GM19099 (cell line): ENCODE data around the gene STRN4.

ENCODE experiments used
- POLR2A ChIP-seq: IDR thresholded peaks from 3 replicates; pipeline ENCODE4 v1.6.1; 2011; ENCODE audit warnings: low read depth; ENCODE audit not compliant: insufficient read length; ENCODE audit errors: extremely low read depth

The STRN4 gene

DNA sequence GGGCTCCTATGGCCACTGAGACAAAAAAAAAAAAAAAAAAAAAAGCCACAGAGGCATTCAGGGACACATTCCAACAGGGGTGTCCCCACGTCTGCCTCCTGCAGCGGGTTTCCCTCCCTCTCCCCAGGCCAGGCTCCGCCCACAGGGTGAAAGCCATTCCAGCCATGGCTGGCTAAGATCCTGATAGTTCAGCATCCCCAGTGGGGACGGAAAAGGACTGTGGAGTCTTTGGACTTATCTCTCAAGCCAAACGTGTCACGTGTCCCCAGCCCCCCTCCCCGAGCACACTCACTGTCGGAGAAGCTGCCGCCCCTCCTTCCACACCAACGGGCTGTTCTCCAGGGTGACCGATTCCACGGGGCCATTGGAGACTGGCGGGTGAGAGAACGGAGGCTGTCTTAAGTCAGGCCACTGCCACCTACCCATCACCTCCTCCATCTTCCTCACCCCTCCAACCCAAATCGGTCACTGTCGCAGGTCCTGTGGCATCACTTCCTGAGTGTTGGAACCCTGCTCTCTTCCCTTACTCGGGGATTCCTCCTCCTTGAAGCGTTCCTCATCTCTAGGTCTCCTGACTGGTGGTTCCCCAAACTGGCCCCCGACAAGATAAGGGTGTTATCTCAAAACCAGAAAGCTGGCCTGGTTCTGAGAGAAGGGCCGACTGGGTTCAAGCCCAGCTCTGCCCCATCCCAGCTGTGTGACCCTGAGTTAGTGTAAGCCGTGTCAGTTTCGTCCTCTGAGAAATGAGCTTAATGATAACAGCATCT is 9.5 kb downstream of the STRN4 start:
- TF ChIP-seq POLR2A: no peak

DNA sequence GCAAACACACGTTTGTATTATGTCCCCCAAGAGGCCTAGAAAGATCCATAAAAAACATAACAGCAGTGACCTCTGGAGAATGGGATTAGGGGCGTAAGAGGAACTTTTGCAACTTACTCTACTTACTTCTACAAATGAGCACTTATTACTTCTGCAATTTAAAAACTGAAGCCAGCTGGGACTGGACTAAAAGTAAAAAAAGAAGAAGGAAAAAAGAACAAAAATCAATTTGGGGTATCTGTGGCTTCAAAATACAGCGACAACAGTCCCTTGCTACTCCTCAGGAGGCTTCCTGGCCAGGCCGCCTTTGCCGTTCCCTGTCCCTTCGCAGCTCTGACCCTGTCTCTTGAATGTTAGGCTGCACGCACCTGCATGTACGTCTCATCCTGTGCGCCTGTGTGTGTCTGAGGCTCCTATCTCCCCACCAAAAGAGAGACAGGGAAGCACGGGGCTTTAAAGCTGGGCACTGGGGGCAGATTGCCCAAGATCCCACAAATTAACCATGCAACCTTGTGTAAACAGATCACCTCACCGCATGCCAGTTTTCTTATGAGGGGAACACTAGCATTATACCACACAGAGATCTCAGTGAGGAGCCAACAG is 12.5 kb downstream of the STRN4 start:
- TF ChIP-seq POLR2A: no peak

DNA sequence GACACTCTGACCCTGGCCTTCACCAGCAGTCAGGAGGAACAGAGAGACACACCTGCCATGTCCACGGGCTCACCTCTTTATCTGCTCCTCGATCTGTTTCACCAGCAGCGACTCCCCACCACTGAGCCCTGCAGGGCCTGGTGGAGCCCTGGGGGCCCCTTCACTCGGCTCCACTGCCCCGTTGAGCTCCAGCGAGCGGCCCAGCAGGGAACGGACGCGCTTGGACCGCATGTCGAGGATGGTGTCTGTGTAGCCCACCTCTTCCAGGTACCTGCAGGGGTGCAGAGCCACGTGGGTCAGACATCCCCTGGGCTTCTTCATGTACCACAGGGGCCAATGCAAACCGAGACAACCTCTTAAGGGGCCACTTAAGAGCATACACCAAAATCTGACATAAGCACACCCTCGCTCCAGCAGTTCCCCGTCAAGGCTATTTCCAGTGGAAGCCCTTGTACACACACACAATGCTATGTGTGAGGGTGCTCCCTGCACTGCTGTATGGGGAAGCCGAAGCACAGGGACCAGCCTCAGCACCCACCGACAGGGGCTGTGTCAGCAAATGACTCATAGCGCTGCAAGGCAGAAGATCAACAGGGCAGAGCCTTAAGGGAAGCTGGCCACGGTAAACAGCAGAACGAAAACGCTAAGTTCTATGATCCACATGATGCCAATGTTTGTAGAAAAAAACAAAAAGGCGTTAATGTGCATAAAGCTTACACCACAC is 13.1 kb downstream of the STRN4 start:
- no peak for TF ChIP-seq POLR2A

DNA sequence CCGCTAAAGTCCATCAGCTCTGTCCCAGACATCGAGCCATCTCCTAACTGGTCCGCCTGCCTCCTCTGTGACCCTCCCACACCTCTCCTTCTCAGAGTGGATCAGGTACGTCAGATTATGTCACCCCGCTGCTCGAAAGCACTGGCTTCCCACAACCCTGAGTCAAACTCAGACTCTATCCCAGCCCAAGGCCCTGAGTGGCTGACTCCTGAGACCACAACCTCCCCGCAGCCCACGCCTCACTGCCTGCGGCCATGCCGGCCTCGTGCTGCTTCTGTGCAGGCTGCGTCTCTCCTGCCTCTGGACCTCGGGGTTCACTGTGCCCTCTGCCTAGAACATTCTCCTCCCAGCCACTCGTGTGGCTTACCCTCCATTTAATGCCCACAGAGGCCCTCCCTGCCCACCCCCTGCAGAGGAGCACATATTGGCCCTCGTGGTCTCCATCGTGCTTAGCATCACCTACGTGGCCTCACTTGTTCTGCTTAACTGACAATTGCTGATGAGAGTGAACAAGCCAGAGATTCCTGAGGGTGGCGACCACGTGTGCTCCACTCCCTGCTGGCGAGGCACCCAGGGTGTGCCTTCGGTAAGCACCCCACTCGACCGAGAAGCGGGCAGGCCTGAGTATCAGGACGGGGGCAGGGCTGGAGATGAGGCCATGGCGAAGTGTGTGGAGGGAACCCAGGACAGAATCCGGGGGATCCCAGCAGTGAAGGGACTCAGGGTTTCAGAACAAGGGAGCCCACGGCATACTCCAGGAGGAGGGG is 13.9 kb downstream of the STRN4 start:
- no peak for TF ChIP-seq POLR2A

DNA sequence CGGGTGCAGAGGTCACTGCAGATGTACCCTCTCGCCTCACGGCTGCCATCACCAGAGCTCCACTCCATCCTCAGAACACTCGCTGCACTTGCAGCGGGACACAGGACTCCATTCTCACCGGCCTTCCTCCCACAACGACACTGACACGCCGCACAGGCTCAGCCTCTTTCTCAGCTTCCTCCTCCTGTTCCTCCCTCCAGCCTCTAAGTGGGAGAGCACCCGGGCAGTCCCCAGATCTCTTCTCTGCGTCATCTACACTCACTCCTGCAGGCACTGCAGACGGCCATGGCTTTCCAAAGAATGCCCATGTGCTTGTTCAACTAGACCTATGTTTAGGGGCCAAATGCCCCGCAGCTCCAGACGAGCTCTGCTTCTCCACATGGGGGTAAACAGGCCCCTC is 14.7 kb downstream of the STRN4 start:
- TF ChIP-seq POLR2A: no peak

DNA sequence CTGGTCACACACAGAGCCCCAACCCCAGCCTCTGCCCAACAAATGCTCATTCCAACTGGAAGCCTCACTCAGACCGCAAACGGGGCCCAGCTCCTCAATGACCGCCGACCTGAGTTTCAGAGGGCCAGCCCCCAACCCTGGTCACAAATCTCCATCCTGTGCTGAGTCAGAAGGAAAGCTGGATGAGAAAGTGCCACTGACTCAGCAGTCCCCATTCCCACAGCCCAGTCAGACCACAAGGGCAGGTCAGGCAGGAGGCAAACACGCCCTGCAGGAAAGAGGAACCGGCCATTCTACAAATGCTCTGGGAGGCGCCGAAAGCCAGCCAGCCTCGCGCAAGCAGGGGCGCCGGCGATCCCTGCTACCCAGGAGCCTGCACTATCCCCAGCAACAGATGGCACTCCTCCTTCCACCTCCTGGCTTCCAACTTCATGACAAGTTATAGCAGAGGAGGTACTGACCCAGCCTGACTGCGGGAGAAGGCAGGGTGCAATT is 15.2 kb downstream of the STRN4 start:
- no peak for TF ChIP-seq POLR2A

DNA sequence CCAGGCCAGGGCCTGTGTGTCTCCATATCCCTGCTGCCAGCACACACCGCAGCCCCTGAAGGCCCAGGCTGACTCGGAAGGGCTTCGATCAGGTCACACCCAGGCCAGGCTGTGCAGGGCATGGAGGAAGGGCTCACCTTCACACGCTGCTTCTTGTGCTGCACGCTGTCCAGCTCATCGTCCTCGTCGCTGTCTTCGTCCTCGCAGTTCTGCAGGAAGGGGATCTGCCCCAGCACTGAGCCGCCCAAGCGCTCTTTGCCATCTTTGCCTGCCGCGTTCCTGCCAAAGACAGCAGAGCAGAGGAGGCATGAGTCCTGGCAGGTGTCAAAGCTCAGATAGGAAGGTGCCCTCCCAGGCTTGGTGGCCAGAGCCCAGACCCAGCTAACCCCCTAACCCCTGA is 15.7 kb downstream of the STRN4 start:
- no peak for TF ChIP-seq POLR2A

DNA sequence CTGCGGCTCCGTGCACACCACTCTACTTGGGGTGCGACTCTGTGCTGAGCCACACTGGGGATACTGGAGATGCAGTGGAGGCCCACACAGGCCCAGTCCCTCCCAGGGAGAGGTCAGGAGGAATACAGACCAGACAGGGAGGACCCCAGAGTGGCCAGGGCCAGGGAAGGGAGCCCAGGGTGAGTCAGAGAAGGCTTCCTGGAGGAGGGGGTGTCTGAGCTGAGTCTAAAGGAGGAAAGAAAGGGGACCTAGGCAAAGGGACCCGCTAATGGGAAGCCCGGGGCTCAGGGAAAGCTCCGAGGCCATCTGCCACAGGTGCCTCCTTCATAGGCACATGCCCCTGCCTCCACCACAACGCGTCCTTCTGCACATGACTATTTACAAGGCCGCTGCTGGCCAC is 16.1 kb downstream of the STRN4 start:
- no peak for TF ChIP-seq POLR2A

DNA sequence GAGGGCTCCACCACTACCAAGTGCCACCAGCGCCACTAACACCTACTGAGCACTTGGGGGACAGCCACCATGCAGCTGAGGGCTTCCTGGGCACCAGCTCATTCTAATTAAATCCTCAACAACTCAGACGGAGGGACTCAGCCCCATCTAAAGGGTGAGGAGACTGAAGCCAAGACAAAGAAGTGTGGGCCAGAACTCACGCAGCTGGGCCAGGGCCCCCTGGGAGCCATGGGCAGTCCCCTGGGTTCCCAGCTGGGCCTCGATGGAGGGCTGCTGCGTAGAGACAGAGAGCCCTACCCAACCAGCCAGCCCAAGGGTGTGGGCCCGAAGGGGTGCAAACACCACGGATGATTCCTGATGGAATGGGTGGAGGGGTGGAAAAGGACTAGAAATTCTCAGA is 16.6 kb downstream of the STRN4 start:
- TF ChIP-seq POLR2A: no peak

DNA sequence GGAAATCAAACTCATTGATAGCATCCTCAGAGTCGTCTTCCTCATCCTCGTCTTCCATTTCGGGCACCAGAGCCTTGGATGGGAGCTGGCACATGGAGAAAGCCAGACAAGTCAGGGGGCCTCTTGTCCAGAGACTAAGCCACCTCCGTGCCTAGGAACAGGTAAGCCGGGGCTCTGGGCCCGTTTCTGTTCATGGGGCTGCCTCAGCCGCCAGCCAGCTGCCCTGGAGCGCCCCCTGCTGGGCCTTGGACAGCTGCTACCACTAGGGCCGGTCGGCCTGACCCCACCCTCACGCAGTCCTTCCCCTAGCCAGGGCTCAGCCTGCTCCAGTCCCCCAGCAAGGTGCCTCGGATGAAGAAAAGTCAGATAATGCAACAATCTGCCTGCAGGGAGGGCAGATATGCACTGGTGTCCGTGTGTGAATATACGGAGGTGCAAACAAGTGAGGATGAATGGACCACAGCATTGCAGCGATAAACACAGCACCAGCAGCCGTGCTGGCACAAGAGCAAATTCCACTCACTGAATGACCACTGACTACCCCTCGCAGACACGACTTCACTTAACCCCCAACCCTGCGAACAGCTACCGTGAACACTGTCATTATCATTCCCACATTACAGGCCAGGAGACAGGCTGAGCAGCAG is 17.4 kb downstream of the STRN4 start:
- TF ChIP-seq POLR2A: no peak

DNA sequence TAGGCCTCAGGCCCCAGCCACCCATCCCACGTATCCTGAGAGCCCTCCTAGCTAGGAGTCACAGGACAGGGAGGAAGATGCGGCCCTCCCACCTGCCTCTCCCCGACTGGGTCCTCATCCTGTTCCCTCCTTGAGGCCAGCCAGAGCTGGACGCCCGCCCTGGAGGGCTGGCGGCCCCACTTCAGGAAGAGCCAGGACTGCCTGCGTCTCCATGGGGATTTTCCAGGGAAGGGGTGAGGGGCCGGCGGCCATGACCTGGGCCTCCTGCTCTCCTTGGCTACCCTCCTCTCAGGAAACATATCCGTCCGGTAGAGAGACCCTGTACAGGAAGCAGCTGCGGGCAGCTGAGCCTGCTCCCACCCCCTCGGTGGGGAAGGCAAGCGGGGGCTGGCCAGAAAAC is 18.0 kb downstream of the STRN4 start:
- TF ChIP-seq POLR2A: no peak

DNA sequence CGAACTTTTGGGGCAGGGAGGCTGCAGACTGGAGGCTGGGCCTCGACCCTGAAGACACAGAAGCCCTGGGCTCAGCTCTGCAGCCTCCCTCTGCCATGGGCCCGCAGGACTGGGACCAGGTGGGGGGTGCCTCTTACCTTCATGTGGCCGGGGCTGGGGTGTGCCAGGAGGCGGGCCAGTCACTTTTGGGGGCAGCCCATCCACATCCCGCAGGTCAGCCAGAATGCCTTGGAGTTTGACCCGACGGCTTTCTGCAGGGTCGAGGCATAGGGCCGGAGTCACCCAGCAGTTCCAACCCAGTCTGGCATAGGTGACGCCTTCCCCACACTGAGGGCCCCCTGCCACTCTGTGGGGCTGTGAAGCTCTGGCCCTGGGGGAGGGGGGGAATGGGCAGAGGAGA is 18.5 kb downstream of the STRN4 start:
- no peak for TF ChIP-seq POLR2A

DNA sequence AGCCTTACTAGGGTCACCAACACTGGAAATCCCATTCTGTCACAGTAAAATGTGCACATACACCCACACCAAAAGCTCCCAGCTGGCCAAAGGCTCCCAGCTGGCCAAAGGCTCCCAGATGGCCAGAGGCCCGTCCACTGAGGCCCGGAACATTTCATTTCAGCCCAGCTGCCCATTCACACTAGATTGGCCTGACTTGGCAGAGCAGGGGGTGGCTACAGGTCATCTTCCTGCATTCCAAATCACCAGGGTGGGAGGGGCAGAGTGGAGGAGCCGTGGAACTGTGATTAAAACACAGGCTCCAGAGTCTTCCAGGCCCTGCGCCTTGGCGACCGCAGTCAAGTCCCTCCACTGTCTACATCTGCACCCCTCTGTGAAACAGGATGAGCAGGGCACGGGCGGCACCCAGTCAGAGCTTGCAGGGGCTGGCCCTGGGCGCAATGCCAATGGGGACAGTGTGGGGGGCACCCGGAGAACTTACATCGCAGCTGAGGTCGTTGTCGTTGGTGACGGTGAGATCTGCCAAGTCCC is 19.2 kb downstream of the STRN4 start:
- TF ChIP-seq POLR2A: no peak

DNA sequence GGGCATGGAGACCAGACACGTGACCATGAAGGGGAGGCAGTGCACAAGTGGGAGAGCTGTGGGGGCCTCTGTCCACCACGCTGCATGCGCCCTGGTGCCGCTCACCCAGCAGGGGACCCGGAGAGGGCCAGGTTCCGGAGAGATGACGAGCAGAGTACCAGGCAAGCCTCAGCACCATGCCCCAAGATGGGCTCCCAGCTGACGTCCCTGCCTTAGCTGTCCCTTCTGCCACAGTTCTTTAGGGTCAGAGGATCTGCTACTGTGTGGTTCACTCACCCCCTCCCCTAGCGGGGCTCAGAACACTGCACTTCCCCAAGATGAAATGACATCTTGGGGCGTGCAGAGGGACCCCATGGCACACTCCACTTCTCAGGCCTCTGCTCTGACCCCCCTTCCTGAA is 19.7 kb downstream of the STRN4 start:
- TF ChIP-seq POLR2A: no peak
